Stimulated activated CD4-positive, alpha-beta T cell treated with anti-CD3 and anti-CD28 coated beads, TNF-alpha, amount 100 ng/mL, for 48 hours (primary cell): ENCODE results near the gene PIK3R5.
A peak's percentile ranks its signal among the peaks of the same experiment; 100 is the strongest.

Experiments
- DNase-seq, 3 donors: peaks; one replicate each; pipeline ENCODE4 v3.0.0-alpha.2; 2020; ENCODE audit warnings: low read depth in 3 of 3

The PIK3R5 gene

DNA sequence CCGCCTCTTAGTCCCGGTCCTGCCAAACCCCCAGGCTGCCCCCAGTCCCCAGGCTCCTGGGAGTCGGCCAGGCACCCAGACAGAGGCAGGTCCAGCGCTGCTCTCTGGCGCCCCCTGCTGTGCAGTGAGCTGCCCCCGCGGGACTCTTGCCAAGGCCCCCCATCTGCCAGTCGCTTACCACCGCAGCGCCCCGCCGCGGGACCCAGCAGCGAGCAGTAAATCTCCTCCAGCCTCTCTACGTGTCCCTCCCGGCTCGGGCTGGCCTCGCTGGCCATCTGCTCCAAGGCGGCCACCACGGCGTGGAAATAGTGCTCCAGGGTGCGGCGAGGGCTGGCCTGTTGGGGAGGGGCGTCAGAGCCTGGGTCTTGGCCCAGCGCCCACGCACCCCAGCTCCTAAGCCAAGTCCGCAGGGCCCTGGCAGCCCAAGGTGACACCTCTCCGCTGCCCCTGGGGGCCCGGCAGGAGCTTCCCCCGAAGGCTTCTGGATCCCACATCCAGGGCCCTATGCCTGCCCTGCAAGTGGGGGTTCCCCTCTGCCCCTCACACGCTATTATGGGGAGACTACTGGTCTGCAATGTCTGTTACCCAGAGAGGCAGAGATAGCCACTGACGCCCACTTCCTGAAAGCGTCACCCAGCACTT, 132.7 kb downstream of the PIK3R5 start:
- DNase-seq, result peak; percentile 8 to 27 (median 22)

DNA sequence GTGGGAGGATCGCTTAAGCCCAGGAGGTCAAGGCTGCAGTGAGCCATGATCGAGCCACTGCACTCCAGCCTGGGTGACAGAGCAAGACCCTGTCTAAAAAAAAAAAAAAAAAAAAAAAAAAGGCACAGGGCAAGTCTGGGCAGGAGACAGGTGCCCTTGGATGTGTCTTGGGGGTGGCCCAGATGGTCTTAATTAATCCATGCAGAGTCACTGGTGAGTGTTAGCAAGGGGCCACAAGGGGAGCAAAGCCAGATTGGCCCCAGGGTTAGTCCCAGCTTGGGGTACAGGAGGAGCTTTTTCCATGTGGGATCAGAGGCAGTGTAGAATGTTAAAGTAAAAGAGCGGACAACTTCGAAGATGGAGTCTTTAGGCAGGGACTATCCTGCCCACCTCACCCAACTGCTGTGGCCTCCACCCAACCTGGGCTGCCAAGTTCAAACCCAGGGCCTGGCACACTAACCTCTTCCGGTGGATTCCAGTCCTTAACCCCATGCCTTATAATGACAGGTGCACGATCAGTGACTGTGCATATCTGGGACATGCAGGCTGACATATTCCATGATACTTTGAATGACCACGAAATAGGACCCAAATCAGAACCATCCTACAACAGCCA, 134.2 kb downstream of the PIK3R5 start:
- no peak for DNase-seq

- no peak for DNase-seq
These were observed 135.4 kb downstream of the PIK3R5 start for GRCh38 chr17:8830141-8830540.

DNA sequence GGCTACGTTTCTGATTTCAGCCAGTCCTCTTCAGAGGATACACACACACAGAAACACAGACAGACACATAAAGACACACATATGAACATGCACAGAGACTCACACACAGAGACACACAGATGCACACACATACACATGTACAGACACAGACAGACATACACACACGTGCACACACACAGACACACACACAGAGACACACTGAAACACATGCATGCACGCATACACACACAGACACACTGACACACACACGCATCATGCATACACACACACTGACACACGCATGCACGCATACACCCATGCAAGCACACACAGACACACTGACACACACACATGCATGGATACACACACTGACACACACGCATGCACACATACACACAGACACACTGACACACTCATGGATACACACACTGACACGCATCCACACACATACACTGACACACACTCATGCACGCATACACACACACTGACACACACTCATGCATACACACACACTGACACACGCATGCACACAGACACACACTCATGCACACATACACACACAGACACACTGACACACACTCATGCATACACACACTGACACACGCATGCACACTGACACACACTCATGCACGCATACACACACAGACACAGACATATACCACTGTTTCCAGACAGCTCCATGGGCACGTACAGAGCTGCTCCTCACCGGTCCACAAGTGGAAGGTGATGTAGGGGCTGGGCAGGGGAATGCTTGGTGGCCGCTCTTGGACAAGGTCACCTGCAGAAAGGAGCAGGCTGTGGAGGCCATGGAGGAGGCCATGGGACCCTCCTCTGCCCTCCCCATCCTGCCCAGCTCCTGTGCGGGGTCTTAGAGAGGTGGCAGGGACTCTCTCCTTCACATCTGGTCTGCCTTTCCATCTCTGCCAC, 136.2 kb downstream of the PIK3R5 start:
- no peak for DNase-seq
